Epithelial cell of proximal tubule (primary cell): Measurements from ENCODE around the gene NEK5. TPM values are rescaled to one million over a fixed set of nuclear protein-coding genes. Genes with fewer than 3 reads are reported as not detected.

Source experiments
- DNase-seq: peaks from one replicate; pipeline ENCODE4 v3.0.0-alpha.2; 2011; ENCODE audit warnings: low read depth
- H3K4me3 ChIP-seq: 2 replicates; pipeline ENCODE4 v1.5.1; 2011; ENCODE audit warnings: low read depth, mild to moderate bottlenecking, low read length
- total RNA-seq: library from RNA; depleted of rRNA; stranded (reverse); fragments of >200 nt; gene quantifications from 2 replicates; pipeline ENCODE4 v1.2.3, GENCODE V29; 2015
- TF ChIP-seq, protein P1 (sequence below): conservative IDR thresholded peaks from 2 replicates; pipeline ENCODE4 v1.5.1; 2012; ENCODE audit warnings: low read depth, mild to moderate bottlenecking, low read length

NEK5 gene
- total RNA-seq, 1 donor from 2014 or later, result not detected

DNA sequence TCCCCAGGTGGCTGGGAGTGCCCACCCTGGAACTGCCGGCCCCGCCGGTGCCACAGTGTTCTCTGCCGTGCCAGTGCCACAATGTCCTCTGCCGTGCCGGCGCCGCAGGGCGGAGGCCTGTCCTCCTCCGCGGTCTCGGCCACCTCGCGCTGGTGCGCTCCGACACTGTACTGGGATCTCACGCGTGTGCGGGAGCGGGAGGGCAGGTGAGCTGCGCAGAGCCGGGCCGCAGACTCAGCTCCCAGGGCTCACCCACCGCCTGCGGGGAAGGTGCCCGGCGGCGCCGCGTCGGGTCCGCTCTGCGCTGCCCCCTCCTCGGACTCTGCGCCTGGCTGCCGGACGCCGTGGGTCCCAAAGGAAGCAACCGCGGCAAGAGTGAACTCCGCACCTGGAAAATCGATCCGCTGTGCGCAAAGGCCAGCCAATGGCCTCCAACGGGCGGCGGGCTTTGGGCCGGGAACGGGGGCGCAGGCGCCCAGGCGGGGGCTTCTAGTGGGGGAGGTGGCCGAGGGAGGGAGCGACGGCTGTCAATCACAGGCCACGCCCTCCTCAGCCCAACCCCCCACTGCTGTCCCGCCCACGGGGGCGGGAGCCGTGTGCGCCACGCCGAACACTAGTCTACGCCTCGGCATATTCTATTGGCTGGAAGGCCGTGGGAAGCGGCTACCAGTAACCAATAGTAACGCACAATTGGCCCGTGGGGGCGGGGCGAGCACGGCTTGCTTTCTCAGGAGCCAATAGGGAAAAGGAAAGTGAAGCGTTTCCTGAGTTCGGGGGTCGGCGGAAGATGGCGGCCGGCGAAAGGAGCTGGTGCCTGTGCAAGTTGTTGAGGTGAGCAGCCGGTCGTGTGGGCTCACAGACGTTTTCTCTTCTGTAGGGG, 117.0 kb downstream of the NEK5 start, which contains the start of gene ALG11:
Gene ALG11 (plus strand): TSS at position 767 of the 880 bp plus-strand sequence. CDS start 21 bp downstream, at position 788.
- TF ChIP-seq, protein P1, sequence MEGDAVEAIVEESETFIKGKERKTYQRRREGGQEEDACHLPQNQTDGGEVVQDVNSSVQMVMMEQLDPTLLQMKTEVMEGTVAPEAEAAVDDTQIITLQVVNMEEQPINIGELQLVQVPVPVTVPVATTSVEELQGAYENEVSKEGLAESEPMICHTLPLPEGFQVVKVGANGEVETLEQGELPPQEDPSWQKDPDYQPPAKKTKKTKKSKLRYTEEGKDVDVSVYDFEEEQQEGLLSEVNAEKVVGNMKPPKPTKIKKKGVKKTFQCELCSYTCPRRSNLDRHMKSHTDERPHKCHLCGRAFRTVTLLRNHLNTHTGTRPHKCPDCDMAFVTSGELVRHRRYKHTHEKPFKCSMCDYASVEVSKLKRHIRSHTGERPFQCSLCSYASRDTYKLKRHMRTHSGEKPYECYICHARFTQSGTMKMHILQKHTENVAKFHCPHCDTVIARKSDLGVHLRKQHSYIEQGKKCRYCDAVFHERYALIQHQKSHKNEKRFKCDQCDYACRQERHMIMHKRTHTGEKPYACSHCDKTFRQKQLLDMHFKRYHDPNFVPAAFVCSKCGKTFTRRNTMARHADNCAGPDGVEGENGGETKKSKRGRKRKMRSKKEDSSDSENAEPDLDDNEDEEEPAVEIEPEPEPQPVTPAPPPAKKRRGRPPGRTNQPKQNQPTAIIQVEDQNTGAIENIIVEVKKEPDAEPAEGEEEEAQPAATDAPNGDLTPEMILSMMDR, result no peak
- peak within 1 kb of the TSS; percentile 93 for H3K4me3 ChIP-seq
- DNase-seq, result peak; percentile 66

DNA sequence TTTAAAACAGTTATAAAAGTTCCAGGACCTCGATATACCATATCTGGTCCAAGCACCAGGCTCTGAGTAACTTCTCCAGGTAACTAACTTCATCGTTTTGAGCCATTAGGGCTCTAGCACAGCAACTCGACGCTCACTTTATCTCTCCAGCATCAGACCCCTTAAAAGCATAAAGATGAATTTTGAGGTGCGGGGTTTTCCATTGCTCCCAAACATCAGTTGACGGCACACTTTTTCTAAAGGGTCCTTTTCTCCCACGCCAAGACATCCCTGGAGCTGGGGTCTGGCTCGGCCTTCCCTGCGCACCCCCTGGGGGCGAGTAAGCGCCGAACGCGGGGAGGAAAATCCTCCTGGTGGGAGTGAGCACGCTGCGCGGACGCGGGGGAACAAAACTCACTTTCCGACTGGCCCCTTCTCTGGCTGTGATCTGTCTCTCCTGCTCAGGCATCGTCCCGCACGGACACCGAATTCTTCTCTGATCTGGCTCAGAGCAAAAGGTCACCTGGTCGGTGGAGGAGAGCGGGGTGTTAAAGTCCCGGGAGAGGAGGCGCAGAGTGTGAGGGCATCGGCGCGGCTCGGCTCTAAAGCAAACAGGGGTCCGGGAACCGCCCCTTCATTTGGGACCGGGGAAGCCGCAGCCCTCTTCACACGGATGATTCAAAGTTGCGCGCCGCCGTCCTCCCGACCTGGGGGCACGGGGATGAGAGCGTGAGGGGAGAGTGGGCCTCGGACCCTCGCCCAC, 117.8 kb downstream of the NEK5 start, which contains the start of gene ATP7B:
Gene ATP7B (minus strand): TSS at position 561 of the 742 bp plus-strand sequence. CDS start 113 bp downstream, at position 448.
- TF ChIP-seq, protein P1, result peak; percentile 34

DNA sequence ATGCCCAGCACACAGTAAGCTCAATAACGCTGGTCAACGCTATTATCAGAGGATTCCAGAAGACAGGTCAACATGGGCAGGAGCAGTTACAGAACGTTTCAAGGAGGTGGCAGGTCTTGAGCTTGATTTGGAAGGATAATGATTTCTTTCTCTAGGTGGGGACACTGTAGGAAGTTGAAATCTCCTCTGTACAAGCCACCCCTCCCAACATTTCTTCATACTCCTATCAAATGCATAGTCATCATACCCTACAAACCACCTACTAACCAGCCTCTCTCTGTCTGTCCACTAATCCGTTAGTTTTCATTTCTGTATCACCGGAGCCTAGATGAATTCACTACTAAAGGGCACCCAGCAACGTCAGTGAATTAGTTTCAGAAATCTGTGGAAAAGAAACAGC, 118.9 kb downstream of the NEK5 start:
- TF ChIP-seq, protein P1, result no peak

More for the DNA sequence above, 117.8 kb downstream of the NEK5 start, which contains the start of gene ATP7B:
- H3K4me3 ChIP-seq, result peak within 1 kb of the TSS; percentile 93
- DNase-seq, result no peak

DNA sequence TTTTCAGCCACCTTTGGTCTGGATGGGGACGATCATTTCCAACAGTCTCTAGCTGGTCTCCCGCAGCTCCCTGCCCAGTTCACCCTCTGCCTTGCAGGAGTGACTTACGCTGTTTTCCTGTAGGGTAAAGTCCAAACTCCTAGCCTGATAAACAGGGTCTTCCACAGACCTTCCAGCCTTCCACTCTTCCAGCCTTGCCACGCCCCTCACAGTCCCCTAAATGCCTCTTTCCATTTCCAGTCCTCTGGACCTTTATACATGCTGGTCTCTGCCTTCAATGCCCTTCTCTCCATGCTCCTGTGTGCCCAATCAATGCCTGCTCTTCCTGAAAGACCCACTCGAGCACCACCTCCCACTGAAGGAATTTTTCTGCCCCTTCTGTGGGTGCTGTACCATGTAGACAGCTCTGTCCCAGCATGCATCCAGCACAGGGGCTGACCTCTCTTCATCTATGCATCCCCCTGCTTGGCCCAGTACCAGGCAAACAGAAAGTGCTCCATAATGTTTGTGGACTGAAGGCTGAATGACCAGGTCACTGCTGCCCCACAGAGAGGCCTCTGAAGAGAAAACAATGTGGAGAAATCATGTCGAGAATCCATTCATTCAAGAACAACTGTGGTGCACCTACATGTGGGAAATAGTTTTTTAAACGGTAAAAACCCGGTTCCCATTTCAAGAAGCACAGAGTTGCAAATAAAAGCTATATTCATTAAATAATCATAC, 122.2 kb downstream of the NEK5 start:
- TF ChIP-seq, protein P1, result no peak
- H3K4me3 ChIP-seq, result no peak overlapping the region
- no peak for DNase-seq

More for the DNA sequence above, 118.9 kb downstream of the NEK5 start:
- no peak for DNase-seq
- H3K4me3 ChIP-seq, result no peak overlapping the region

DNA sequence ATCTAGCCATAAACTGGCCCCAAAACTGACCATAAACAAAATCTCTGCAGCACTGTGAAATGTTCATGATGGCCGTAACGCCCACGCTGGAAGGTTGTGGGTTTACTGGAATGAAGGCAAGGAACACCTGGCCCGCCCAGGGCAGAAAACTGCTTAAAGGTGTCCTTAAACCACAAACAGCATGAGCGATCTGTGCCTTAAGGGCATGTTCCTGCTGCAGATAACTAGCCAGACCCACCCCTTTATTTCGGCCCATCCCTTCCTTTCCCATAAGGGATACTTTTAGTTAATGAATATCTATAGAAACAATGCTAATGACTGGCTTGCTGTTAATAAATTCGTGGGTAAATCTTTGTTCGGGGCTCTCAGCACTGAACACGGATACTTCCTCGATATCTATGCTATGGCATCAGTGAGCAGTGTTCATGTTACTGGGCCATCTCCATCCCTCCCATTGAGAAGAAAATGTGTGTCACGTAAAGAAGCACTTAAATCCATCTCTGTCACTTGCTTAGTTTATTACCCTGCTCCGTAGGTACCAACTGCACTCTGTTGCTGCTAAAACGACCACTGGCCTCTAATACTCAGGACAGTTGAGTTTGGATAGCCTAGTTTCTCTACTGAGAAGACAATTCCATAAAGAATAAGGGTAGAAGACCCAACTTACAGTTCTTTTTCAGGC, 122.9 kb downstream of the NEK5 start:
- TF ChIP-seq, protein P1, result no peak
- H3K4me3 ChIP-seq, result no peak overlapping the region
- no peak for DNase-seq
